Measurements from ENCODE around the gene CCNJL.

Gene CCNJL

GRCh38 chr5:160352308-160352707 lies 39.9 kb upstream of the CCNJL start:
- Histone ChIP-seq H3K4me3 (ENCODE audit: low read depth, low read length) (no peak overlapping the region), H3K36me3 (replicated peaks) (no peaks in the 10 kb centered on the region), H3K27ac (no peak overlapping the region), H3K27me3 (replicated peaks) (no peaks in the 10 kb centered on the region)
- TF ChIP-seq CTCF (IDR thresholded peaks at IDR 0.05; ENCODE audit: low read depth, low read length, missing control alignments) = no peak
- DNase-seq = no peak
- in situ Hi-C loops (cut with HindIII; ENCODE audit: low pct_ligation_motif_present, low sequenced_read_pairs) = no loop called here

DNA sequence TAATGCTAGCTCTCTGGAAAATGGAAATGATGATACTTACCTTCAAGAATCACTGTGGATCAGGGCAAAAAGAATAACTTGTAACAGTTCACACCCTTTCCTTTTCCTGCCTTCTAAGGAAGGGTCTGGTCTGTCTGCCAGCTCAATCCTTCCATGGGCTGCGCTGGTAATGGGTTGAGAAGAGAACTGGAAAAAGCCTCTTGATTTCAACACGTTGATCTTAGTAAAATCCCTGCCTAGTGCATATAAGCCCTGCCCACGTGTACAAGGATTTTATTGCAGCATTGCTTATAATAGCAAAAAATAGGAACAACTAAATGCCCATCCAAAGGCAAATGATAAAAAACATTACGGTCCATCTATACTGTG lies 37.6 kb upstream of the CCNJL start:
- H3K4me3 ChIP-seq (ENCODE audit: low read depth, low read length) = no peak overlapping the region
- H3K36me3 ChIP-seq (replicated peaks) = no peaks in the 10 kb centered on the region
- H3K27me3 ChIP-seq (replicated peaks) = no peaks in the 10 kb centered on the region
- no peak for TF ChIP-seq CTCF (IDR thresholded peaks at IDR 0.05; ENCODE audit: low read depth, low read length, missing control alignments)
- in situ Hi-C loops (cut with HindIII; ENCODE audit: low pct_ligation_motif_present, low sequenced_read_pairs) = no loop called here
- DNase-seq = no peak
- no peak overlapping the region for H3K27ac ChIP-seq

DNA sequence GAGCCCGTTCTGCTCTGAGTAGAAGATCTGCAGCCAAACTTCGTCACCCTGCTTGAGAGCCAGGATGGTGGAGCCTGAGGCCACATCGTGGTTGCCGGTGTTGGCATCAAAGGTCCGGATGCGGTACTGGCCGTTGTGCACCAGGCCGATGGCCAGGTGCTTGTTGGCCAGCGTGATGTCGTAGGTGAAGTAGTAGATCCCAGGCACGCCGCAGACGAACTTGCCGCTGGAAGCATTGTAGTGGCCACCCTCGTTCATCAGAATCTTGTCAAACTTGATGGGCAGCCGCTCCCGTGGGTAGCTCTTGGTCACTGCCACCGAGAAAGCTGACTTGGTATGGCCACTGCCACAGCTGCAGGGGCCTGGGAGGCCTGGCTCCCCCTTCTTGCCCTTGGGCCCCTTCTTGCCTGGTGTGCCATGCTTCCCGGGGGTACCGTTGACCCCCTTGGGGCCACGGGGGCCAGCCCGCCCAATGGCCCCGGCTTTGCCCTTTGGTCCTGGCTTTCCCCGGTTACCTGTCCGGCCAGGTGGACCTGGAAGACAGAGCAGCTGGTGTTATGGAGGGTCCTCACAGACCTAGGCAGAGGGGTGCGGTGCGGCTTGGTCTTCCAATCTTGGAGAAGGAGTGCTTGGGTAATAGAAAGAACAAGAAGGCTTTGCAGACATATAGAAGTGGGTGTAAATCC lies 37.0 kb upstream of the CCNJL start:
- H3K4me3 ChIP-seq (ENCODE audit: low read depth, low read length) = no peak overlapping the region
- no peak for TF ChIP-seq CTCF (IDR thresholded peaks at IDR 0.05; ENCODE audit: low read depth, low read length, missing control alignments)
- no peak overlapping the region for H3K27ac ChIP-seq
- in situ Hi-C loops (cut with HindIII; ENCODE audit: low pct_ligation_motif_present, low sequenced_read_pairs) = no loop called here
- no peaks in the 10 kb centered on the region for H3K27me3 ChIP-seq (replicated peaks)
- H3K36me3 ChIP-seq (replicated peaks) = no peaks in the 10 kb centered on the region
- no peak for DNase-seq

DNA sequence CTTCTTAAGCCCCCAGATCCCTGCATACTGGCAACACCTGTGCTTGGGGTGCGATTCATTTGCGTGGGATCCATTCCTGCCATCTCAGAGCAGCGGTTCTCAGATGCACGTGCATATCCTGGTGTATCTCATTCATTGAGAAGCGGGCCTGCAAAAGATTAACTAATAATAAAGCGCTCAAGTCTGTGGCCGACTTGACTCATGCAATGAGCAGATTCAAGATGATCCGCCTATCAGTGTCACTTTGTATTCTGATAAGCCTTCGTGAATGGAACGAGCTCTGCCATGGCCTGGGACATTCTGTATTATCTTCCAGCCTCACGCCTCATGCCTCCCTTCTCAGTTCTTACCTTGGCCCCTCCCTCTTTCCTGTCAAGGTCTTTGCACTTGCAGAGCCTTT lies 35.7 kb upstream of the CCNJL start:
- Histone ChIP-seq H3K27me3 (replicated peaks) (no peaks in the 10 kb centered on the region), H3K4me3 (ENCODE audit: low read depth, low read length) (no peak overlapping the region), H3K27ac (no peak overlapping the region), H3K36me3 (replicated peaks) (no peaks in the 10 kb centered on the region)
- no peak for TF ChIP-seq CTCF (IDR thresholded peaks at IDR 0.05; ENCODE audit: low read depth, low read length, missing control alignments)
- in situ Hi-C loops (cut with HindIII; ENCODE audit: low pct_ligation_motif_present, low sequenced_read_pairs) = no loop called here
- no peak for DNase-seq

DNA sequence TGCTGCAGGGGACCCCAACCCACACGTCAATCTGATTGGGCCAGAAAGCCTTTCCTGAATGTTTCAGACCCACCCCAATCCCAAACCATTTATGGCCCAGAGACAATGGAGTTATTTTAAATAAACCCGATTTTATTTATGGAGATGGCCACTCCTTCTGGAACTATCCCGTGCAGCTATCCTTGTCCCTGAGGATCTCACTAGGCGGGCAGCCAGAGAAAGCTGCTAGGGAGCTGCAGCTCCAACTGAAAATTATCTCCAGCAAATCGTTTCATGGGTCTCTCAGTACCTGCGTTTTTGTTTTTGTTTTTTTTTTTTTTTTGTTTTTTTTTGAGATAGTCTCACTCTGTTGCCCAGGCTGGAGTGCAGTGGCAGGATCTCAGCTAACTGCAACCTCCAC lies 35.1 kb upstream of the CCNJL start:
- TF ChIP-seq CTCF (IDR thresholded peaks at IDR 0.05; ENCODE audit: low read depth, low read length, missing control alignments) = no peak
- Histone ChIP-seq H3K27ac (no peak overlapping the region), H3K4me3 (ENCODE audit: low read depth, low read length) (no peak overlapping the region), H3K36me3 (replicated peaks) (no peaks in the 10 kb centered on the region), H3K27me3 (replicated peaks) (no peaks in the 10 kb centered on the region)
- DNase-seq = no peak
- in situ Hi-C loops (cut with HindIII; ENCODE audit: low pct_ligation_motif_present, low sequenced_read_pairs) = no loop called here

- H3K27me3 ChIP-seq (replicated peaks) = no peaks in the 10 kb centered on the region
- peak; percentile 2 for DNase-seq
- in situ Hi-C loops (cut with HindIII; ENCODE audit: low pct_ligation_motif_present, low sequenced_read_pairs) = no loop called here
- no peak overlapping the region for H3K27ac ChIP-seq
- H3K4me3 ChIP-seq (ENCODE audit: low read depth, low read length) = no peak overlapping the region
- no peak for TF ChIP-seq CTCF (IDR thresholded peaks at IDR 0.05; ENCODE audit: low read depth, low read length, missing control alignments)
- H3K36me3 ChIP-seq (replicated peaks) = no peaks in the 10 kb centered on the region
Observed at GRCh38 chr5:160342413-160342941, 30.1 kb upstream of the CCNJL start.

Measured in brain microvascular endothelial cell (primary cell).